NCI-H524 treated with DMSO at 0.1 percent for 48 hours (cell line): Measurements from ENCODE around the gene MRAS.
A peak's percentile ranks its signal among the peaks of the same experiment; 100 is the strongest.
"Not testable (repeated sequence)": the region's sequence is repeated elsewhere in the genome, so short reads cannot be mapped to it uniquely, and the experiment has no call there.

Experiments used
- DNase-seq: peaks from one replicate; lab custom pipeline; 2025; lab: John Stamatoyannopoulos, UW

The MRAS gene

DNA sequence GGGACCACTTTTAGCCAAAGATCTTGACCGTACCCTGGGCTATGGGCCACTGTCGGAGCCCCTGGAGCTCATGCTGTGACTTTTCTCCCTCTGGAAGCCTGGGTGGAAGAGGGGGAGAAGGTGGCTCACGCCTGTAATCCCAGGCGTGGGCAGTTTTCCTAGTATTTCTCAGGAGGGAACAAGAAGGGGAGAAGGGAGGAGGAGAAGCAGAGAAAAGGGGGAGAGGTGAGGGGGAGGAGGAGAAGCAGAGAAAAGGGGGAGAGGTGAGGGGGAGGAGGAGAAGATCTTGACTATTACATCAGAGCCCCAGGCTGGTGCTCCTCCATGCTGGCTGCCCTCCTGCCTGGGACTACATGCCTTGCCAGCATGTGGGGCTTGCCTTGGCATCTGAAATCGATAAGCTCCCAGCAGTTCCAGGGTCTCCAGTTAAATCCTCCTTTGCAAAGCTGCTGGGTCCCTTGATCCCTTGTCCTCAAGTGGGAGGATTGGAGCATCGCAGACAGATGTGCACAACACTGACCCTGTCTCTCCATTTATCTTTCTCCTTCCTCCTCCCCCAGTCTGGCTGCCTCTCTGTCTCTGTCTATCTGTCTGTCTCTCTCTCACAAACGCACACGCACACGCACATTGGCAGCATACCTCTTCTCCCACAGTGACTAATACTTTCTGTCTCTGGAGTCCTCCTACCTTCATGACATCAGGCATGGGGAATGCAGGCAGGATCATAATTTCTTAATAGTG is 41.6 kb downstream of the MRAS start:
- no peak for DNase-seq

GRCh38 chr3:138390582-138390932 is 42.2 kb downstream of the MRAS start:
- no peak for DNase-seq

DNA sequence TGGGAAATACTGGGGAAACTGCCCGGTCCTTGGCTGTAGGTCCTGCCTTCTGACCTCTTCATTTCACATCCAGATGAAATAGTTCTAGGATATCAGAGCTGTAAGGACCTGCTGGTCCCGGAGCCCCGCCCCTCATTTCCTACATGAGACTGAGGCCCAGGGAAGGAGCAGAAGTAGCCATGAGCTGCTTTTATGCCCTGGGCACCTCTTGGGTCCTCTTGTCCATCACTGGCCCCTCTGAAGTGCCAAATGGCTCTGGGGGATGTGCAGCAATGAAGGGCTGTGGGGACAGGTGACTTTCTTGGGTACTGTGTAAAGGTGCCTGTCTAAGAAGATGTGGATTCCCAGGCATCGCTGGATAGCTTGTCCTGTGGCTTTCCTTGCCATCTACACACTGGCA is 45.8 kb downstream of the MRAS start:
- DNase-seq: no peak

DNA sequence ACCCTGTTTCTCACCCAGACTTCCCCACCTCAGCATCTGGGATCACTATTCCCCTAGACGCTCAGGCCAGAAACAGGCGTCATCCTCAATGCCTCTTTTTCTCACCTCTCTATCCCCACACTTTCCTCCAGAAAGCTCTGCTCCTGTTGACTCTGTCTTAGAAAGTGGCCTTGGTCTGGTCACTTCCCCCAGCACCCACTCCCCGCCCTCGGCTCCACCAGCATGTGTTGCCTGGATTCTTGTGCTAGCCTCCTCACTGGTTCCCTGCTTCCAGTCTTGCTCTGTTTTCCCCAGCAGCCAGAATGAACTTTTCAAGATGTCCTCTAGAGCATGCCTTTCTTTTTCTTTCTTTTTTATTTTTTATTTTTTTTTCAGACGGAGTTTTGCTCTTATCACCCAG is 46.3 kb downstream of the MRAS start:
- DNase-seq: no peak

- DNase-seq: no peak
These were observed 47.7 kb downstream of the MRAS start for GRCh38 chr3:138395865-138396751.

GRCh38 chr3:138396752-138397410 is 48.5 kb downstream of the MRAS start:
- DNase-seq: no peak

DNA sequence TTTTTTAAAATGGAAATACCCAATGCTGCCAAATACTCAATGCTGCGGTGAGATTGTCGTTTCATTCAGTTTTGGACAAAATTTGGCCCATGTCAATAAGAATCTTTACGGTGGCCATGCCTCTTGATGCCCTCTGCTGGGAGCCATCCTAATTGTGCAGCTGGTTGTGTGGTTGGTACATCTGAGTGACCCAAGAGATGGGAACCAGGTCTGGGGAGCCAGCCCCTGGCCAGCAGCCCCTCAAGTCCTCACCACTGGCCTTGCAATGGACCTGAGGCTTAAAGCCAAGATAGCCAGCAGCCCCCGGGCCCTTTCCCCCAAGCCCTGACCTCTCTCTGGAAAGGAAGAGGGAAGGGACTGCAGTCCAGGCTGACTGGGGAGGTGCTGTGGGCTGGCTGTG is 49.6 kb downstream of the MRAS start:
- no peak for DNase-seq

GRCh38 chr3:138398791-138399575 is 50.6 kb downstream of the MRAS start:
- no peak for DNase-seq

GRCh38 chr3:138399766-138400165 is 51.4 kb downstream of the MRAS start:
- no peak for DNase-seq

- no peak for DNase-seq
These were observed 52.3 kb downstream of the MRAS start for GRCh38 chr3:138400651-138401070.

GRCh38 chr3:138401834-138402233 is 53.5 kb downstream of the MRAS start:
- no peak for DNase-seq

DNA sequence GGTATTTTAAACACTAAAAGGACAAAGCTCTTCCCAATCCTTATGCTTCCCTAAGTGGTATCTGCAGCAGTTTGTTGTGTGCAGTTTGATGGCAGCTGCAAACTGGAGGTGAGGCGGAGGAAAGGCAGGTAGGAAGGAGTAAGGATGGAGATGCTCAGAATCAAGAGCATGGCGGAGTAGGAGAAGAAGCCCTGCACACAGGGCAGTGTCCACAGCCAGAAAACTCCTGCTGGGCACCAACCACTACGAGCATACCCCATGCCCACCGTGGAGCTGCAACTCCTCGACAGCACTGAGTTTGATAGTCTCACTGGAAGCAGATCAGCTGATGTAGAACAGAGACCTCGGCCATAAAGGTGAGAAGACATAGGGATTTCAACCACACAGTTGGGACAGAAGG is 55.7 kb downstream of the MRAS start:
- DNase-seq: no peak

DNA sequence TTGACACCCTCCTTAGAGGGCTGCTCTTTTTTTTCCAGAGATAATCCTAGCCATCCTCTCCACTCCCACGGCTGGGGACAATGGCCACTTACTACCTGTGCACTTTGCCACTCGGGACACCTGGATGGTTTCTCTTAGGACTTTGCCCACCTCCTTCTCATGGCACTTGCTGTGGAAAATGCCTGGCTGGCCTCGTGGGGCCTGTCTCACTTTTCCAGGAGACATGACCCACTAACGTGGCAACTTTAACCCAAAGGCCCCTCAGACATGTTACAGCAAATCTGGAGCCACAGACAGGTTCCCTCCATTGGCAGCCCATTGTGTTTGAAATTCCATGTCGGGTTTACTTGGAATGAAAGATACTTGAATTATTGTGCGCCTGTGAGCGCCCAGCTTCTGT is 56.6 kb downstream of the MRAS start:
- no peak for DNase-seq

GRCh38 chr3:138405486-138405885 is 57.1 kb downstream of the MRAS start:
- no peak for DNase-seq

- DNase-seq: no peak
These were observed 58.2 kb downstream of the MRAS start for GRCh38 chr3:138406606-138407005.

DNA sequence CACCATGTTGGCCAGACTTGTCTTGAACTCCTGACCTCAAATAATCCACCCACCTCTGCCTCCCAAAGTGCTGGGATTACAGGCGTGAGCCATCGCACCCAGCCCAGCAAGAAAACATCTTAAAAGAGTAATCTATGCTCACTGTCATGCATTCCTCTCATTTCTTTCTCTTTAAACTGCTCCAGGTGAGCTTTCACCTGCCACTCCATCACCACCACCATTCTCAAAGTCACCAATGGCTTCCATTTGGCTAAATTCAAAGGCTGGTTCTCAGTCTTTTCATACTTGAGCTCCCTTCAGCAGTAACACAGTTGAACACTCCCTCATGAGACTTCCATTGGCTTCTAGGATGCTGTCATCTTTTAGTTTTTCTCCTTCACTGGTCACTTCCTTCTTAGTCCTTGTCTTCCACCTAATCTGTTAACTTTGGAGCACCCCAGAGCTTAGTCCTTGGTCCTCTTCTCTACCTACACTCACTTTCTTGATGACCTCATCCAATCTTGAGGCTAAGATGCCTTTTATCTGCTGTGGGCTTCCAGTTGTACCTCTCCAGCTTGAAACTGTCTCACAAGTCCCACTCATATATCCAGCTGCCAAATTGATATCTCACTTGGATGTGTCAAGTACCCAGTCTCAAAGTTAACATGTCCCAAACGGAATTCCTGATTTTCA is 59.0 kb downstream of the MRAS start:
- DNase-seq: no peak

- DNase-seq: no peak
These were observed 60.6 kb downstream of the MRAS start for GRCh38 chr3:138408751-138409570.

DNA sequence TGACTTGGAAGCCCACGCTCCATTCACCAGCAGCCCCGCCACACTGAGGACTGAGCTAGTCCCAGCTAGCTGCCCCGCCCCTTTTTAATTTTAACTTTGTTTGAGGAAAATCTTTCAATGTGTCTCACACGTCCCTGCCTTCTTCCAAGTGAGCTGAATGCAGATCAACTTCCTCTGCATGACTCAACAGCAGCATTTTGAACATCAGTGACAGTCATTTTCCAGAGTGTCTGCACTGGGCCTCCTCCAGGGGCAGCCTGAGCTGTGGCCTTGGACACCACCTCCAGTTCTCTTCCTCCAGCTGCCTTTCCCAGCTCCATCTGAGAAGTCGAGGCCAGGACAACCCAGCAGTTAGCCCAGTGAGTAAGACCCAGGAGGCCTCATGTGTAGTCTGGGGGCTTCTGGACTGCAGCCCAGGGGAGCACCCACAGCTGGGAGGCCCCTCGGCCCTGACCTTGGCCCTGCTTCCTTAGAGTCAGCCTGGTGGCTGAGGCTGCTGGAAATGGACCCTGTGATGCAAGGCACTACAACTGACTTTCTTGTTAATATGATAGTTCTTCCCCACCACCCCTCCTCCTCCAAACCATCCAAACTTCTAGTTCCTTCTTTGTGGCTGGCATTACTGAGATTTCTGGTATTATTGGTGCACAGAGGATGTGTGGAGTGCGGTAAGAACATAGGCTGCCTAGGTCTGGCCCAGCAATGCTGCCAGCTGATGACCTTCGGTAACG is 64.6 kb downstream of the MRAS start:
- no peak for DNase-seq

- not testable (repeated sequence) for DNase-seq
These were observed 67.9 kb downstream of the MRAS start for GRCh38 chr3:138416236-138416635.

- peak; percentile 64 for DNase-seq
These were observed 69.2 kb downstream of the MRAS start for GRCh38 chr3:138417559-138417982.
